HG03442 (cell line): ENCODE measurements around the gene PVALB.

ENCODE experiments used
- ATAC-seq: cut with Tn5 transposase; IDR thresholded peaks from one replicate; pipeline ENCODE4 v1.9.1; 2021; ENCODE audit warnings: mild to moderate bottlenecking, moderate library complexity; ENCODE audit not compliant: unreplicated experiment

The PVALB gene, protein sequence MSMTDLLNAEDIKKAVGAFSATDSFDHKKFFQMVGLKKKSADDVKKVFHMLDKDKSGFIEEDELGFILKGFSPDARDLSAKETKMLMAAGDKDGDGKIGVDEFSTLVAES

DNA sequence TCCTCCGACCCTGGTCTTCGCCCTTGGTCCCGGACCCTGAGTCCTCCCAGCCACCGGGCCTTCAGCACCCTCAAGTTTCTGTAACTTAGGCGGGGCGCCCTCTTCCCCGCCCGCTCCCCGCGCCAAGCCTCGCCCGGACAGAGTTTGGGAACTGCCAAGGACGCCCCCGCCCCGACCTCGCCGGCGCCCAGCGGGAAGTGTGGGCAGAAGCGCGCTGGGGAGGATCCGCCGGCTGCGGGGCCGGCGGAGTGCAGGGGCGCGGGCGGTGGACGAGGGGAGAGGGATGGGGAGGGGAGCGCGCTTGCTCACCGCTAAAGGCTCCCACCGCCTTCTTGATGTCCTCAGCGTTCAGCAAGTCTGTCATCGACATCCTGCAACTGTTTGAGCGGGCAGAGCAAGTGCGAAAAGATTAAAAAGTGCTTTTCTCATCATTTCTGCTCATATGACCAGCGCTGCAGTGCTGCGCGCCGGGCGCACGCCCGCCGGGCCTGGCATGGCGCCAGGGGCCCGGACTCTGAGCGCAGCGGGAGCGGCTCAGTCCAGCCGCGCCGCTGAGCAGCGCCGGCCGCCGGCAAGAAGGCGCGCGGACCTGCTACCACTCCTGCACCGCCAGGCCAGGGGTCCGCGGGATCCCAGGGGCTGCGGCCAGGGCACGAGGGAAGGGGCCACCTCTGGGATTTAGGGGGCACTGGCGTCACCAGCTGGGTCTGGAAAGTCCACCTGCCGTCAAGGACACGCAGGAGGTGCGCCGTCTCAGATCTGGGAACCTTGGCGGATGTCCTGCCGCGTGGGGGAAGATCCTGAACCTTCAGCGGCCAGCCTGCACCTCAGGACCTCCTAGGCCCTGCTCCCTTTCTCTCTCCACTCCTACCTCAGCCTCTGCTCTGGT, at the start of gene PVALB:
Gene PVALB, minus strand, starts transcription at position 400 of the 889 bp plus-strand sequence. Its CDS starts 30 bp downstream, at position 370.
- no peak for ATAC-seq

DNA sequence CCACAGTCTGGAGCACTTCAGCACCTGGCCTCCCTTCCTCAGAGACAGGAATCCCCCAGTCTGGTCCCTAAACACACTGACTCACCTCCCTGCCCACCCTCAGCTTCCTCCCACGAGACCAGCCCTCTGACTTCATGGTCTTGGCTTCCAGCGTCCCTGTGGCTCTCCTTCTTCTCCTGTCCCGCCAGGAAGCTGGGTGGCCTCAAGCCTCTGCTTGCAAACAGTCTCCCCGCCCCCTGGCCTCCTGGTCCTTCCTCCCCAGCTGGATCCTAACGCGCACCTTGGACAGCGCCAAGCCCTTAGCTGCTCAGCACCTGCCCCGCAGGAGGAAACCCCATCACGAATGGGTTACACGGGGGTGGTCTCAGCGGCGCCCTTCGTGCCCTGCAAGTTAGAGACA, 48.5 kb upstream of the PVALB start:
- no peak for ATAC-seq

DNA sequence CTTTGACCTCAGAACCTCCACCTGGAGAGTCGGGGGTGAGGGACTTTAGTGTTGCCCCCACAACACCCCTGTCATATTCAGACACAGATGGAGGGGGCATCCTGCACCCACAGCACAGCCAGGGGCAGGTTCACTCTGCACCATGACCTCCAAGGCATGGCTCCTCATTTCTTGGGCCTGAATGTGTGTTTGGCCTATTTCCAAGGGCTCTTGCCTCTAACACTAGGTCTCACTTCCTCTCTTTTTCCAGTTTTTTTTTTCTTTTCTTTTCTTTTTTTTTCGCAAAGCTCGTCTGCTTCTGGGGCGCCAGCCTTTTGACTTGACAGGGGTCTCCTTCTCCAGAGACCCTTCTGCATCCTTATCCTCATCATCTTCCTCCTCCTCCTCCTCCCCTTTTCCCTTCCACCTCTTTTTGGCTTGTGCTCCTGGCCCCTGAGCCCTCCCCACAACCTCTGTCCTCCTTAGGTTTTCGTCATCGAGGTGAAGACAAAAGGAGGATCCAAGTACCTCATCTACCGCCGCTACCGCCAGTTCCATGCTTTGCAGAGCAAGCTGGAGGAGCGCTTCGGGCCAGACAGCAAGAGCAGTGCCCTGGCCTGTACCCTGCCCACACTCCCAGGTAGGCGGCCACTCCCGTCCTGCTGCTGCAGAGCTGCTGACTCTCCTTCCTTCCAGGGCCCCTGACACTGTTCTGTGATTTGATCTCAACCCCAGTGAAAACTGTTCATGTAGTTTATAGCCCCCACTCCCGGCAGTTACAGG, 47.8 kb upstream of the PVALB start:
- ATAC-seq: no peak

DNA sequence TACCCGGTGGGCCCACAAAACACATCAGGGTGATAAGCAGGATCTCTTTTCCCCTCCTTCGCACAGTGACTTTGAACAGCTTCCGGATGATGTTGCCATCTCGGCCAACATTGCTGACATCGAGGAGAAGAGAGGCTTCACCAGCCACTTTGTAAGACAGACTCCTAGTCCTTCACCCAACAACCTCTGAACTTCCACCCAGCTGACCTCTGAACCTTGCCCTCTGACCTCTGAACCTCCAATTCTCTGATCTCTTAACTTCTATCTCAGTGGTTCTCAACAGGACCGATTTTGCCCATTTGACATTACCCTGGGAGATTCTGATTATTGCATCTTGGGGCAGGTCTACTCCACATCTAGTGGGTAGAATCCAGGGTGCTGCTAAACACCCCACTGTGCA, 47.1 kb upstream of the PVALB start:
- ATAC-seq: no peak

DNA sequence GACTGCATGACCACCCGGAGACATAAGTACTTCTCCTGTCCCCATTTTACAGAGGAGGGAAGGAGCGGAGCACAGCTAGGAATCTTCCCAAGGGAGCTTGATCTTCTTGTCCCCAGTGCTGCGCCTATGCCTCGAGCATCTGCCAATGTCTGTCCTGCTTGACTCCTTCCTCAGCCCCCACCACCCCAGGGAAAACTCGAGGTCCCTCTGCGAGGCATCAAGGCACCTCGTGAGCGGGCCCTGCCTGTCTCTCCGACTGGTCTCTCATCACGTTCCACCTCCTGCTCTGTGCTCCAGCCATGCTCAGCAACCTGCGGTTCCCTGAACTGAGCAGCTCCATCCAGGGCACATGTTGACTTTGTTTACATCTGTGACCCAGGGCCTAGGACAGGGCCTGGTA, 46.4 kb upstream of the PVALB start:
- no peak for ATAC-seq

DNA sequence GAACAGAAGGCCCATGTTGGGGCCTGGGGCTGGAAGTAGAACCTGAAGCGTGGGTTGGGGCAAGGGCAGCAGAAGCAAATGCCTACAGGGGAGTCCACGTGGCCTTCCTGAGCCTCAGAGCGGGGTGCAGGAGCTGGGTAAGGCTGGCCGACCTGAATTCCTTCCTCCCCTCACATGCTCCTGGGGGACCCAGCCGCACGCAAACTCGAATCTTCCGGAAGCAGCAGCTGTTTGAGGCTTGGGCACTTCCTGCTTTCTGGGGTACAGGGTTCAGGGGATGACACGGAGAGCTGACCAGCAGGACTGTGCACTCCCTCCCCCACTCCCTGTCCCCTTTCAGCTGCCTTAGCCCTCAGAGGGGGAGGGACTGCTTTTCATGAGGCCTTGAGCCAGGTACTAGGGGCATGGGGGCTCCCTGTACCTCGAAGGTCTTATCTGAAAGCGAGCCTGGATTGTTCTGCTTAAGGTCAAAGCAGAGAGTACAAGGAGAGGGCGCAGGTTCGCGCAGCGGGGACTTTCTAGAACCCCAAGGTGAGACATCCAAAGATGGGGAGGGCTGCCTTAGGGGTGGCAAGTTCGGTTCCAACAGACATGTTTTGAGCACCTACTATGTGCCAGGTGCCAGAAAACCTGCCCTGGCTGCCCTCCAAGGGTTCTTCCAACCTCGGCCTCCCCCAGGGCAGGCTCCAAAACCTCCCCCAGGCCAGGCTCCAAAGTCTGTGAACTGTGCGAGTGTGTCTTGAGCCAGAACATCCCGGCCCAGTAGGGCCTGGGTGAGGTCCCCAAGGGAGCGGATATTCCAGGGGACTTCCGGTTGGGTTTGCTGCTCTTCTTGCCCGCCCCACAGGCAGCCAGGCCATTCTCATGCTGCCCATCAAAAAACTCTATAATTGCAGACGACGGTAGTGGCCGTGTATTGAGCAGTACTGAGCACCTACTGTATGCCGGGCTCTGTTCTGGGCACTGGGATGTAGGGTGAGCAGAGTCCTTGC, 45.7 kb upstream of the PVALB start:
- ATAC-seq: no peak

DNA sequence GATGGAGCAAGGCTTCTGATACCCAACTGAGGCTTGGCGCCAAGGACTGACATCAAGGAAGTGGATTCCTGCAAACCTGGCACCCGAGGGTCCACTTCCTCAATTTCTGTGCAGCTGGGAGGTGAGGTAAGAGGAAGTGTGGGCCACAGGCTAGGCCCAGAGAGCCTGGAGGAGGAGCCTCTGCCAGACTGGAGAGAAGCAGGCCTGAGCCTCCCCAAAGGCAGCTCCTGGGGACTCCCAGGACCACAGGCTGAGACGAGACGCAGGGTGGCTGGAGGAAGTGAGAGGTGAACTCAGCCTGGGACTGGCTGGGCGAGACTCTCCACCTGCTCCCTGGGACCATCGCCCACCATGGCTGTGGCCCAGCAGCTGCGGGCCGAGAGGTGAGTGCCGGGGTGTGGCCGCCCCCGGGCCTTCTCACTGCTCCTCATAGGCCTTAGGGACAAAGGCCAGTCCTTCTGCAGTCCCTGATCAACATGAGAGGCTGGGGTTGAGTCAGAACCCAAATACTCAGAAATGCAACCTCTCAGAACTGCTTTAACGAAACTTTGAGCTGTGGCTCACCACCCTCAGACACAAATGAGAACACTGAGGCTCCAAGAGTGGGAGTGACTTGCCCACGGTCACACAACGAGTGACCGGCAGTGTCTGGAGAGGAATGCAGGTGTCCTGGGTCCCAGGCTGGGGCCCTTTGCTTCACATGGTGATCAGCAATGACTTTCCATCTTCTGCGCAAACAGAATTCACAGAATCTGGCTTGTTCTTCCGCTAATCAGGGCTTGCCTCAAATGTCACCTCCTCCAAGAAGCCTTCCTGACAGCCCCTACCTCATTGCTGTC, 44.2 kb upstream of the PVALB start, which contains the start of gene NCF4:
Gene NCF4, plus strand, starts transcription at position 186 of the 839 bp plus-strand sequence. Its CDS starts 166 bp downstream, at position 352.
- peak; percentile 55 for ATAC-seq

DNA sequence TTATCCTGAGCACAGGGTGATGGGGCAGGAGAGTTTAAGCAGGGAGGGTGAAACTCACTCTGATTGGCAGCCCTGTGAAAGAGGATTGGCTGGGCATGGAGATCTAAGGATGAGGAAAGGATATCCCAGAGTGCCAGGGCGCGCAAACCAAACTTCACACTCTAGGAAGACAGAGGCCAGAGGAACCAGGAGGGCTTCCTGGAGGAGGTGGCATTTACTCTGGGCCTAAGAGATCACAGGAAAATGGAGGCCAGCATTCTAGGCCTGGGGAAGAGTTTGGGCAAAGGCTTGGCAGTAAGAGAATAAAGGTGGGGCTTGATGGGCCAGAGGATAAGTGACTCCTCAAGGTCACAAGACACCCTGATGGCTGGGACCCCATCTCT, 43.6 kb upstream of the PVALB start:
- no peak for ATAC-seq

DNA sequence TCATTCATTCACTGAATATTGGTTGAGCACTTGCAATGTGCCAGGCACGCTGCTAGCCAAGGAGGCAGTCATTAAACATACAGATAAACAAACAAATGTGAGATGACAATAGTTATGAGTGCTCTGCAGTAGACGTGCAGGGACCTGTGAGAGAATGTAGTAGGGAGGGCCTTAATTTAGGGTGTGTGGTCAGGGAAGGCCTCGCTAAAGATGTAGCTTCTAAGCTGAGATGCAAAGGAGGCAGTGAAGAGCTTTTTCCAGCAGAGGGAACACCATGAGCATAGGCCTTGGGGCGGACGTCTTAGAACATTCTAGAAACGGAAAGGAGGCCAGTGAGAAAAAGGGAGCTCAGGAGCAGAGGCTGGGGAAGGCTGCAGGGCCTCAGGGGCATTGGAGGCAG, 43.2 kb upstream of the PVALB start:
- ATAC-seq: no peak

DNA sequence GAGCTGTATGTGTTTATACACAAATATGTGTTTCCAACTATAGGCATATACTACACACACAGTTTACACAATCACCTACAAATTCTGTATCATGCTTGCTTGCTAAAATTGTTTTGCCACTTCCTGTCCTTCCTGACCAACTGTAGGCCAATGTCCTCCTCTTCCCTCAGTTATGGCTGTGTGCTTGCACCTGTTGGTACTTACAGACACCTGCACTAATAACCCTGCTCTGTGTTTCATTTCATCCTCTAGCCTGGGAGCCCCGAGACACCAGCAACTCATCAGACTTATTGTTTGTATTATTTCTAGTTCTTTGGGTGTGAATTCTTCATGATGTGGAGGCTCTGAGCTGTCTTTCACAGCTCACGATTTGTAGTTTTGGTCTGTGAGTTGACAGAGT, 42.1 kb upstream of the PVALB start:
- no peak for ATAC-seq

DNA sequence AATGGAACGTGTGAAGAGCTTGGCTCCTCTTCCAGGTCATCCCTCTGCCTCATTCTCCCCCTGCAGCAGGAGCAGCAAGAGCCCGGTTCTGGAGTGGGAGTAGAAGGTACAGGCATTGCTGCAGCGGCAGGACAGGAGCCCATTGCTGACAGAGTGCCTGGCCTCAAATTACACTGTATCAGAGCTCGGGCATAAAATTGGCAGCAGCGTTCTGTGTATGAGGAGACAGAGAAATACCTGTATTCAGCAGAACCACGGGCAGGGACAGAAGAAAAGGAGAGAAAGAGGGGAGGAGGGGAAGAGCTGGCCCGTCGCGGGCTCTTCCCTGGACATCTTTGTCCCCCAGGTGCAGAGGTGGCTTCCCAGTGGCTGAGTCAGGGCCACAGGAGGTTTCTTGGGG, 41.3 kb upstream of the PVALB start:
- ATAC-seq: no peak

DNA sequence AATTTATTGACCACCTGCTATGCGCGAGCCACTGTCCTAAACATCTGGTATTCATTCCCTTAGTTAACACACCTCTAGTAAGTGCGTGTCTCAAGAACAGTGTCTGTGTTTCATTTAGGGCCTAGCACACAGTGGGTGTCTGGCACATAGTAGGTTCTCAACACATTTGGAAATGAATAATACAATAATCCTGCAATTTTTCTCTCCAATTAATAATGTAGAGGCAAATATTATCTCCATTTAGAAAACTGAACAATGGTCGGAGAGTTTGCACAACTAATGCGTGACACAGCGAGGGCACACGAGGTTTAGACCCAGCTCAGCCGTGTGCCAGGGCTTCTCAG, 39.9 kb upstream of the PVALB start:
- no peak for ATAC-seq

DNA sequence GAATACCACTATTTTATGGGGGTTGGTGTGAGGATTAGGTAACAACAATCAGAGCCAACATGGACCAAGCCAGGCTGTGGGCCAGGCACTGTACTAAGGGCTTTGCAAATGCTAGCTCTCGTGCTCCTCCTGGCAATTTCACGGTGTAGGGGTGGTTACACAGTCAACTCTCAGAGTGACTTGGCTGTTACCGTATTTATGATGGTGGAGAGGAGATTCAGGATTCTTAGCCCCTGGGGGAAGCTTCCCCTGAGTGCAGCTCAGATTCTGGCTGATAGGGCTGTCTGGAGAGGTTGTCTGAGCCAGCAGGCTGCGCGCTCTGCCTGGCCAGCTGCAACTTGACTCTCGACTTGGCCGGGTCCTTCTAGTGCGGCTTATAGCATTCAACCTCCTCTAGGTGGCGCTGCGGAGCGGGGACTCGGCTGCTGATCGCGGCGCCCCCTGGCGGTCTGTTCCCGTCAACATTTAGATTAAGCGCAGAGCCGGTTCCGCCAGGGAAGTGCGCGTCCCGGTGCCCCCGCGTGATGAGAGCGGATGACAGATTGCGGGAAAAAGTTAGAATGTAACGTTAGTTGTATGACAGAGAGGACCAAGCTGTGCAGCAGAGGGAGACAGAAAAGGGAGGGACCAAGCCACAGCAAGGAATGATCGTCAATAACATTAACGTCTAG, 39.4 kb upstream of the PVALB start:
- ATAC-seq: peak; percentile 39

DNA sequence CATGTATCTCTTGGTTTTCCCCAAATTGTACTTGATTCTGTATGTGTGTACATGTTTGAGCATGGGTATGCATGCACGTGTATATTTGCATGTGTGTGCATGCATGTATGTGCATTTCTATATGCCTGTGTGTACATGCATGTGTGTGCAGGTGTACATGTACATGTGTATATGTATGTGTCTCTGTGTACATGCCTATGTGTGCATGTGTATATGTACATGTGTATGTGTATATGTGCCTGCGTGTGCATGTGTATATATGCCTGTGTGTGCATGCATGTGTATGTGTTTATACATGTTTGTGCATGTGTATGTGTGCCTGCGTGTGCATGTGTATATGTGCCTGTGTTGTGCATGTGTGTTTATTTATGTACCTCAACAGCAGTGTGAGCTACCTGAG, 38.6 kb upstream of the PVALB start:
- no peak for ATAC-seq

DNA sequence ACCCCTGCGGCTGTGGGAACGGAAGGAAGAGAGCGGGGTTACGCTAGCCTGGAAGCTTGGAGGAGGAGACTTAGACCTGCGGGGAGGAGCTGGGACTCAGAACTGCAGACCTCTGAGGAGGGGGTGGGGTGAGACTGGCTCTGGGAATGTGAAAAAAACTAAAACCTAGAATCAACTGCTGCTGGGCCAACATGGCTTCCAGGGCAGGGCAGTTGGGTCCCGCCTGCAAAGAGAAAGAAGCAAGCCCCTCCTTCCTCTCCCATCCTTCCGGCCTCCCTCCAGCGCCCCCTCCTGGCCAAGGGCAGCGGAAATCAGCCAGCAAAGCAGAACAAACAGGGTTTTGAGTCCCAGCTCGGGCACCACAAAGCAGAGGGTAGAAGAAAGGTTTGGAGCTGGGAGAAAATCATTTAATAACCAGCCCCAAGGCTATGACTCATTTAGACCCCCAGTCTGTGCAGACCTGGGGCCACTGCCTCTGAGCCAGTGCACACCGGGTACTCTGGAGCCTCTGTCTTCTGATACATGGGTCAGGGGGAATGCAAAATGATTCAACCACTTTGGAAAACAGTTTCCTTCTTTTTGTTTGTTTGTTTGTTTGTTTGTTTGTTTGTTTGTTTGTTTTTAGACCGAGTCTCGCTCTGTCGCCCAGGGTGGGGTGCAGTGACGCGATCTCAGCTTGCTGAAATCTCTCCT, 36.7 kb upstream of the PVALB start:
- ATAC-seq: no peak

DNA sequence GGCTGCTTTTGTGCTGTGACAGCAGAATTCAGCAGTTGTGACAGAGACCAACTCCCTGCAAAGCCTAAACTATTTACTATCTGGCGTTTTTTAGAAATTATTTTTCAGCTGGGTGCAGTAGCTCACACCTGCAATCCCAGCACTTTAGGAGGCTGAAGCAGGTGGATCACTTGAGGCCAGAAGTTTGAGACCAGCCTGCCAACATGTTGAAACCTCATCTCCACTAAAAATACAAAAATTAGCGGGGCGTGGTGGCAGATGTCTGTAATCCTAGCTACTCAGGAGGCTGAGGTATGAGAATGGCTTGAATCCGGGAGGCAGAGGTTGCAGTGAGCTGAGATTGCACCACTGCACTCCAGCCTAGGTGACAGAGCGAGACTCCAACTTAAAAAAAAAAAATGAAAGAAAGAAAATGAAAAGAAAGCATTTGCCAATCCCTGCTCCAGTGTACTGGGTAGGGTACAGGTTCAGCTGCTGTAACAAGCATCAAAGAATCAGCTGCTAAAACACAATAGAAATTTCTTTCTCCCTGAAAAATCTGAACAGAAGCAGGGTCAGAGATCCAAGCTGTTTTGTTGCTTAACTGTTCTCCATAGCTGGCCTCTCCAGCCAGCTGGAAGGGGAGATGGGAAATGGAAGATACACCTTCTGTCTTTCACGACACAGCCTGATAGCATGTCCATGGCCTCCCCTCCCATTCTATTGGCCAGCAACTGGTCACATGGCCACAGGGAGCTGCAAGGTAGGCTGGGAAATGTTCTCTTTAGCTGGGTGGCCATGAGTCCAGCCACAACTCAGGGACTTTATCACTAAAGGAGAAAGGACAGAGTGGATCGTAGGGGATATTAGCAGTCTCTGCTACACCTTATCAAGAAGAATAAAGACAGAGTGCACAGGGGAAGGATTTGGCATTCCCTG, 35.5 kb upstream of the PVALB start:
- no peak for ATAC-seq

DNA sequence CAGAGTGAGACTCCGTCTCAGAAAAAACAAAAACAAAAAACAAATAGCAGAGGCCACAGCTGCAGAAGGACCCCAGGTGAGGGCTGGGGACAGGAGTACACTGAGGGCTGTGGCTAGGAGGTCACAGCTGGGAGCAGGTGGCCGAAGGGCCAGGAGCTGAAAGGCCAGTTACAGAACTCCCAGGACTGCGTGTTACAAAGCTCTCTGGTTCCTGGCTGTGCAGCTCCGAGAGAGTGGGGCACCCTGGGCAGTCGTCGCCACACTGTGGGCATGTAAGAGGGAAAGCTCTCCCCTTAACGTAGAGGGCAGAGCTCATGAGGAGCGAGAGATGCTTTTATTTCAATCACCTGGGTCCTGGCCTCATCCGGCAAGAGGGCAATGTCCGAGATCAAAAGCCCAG, 33.8 kb upstream of the PVALB start:
- no peak for ATAC-seq

DNA sequence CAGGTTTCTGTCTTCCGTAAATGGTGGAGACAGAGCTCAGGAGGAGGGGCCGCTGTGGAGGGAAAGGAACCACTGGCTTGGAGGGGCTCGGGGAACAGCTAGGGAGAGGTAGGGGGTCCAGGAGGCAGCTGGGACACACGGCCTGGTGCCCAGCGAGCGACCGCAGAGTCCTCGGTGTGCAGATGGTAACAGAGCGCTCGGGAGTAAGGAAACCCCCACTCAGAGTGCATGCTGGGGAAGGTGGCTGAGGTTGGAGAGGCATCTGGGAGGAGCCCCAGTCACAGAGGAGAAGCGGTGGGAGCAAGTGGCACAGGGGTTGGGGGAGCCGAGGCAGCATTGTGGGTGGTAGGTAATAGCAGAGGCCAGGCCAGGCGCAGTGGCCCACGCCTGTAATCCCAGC, 33.2 kb upstream of the PVALB start:
- no peak for ATAC-seq
